HUDEP-2 (cell line): ENCODE results near the gene AHRR.
A peak's percentile ranks its signal among the peaks of the same experiment; 100 is the strongest.

ENCODE experiments used
- DNase-seq, 76 experiments: peaks; one replicate each; lab custom pipeline; 2025; ENCODE audit not compliant: unreplicated experiment in 76 of 76; lab: John Stamatoyannopoulos, UW

The AHRR gene

GRCh38 chr5:344668-345067, 23.2 kb downstream of the AHRR start:
- DNase-seq, result no peak

- DNase-seq, result no peak
These were observed 24.1 kb downstream of the AHRR start for GRCh38 chr5:345404-346195.

DNA sequence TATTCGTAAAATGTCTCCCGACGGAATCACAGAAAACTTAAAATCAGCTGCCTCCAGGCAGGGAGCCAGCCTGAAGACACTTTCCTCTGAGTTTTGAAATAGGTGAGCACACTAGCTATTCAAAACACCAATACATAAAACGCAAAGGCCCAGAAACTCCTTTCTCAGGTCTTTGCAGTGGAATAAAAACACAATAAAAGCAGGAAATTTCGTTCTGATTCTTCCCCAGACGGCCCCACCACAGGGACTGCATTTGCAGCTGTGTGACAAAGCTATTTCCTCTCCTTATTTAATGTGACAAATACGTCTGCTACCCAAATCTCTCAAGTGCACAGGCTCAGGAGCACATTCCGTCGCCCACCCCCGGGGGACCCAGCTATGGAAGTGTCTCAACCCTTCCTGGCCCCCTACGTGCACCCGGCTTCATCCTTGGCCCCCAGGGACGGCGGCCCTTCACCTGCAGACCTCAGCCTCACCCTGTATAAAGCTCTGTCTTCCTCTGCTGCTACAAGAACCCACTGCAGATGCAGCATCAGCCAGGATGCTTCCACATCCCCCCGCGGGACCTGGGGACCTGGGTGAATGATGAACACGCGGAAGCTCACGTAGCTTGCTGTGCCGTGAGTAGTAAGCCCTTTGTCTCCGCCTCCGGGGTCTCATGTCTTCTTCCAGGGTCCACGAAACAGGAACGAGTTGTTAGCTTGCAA, 24.9 kb downstream of the AHRR start:
- DNase-seq, result no peak

- no peak for DNase-seq
These were observed 26.3 kb downstream of the AHRR start for GRCh38 chr5:347712-348284.

DNA sequence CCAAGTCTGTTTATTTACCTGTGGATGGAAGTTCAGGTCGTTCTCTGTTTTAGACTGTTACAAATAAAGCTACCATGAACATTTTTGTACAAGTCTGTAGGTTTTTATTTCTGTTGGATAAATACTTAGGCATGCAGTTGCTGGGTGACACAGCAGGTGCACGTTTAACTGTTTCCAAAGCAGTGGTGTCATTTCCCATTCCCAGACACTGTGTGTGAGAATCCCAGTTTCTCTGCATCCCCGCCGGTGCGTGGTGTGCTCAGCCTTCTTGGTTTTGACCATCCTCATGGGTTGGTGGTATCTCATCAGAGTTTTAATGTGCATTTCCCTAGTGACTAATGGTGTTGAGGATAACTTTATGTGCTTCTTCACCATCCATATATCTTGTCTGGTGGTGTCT, 27.2 kb downstream of the AHRR start:
- DNase-seq, result no peak

GRCh38 chr5:350355-350754, 28.8 kb downstream of the AHRR start:
- DNase-seq, result peak in 2 of 76 experiments; percentile 12 to 27

DNA sequence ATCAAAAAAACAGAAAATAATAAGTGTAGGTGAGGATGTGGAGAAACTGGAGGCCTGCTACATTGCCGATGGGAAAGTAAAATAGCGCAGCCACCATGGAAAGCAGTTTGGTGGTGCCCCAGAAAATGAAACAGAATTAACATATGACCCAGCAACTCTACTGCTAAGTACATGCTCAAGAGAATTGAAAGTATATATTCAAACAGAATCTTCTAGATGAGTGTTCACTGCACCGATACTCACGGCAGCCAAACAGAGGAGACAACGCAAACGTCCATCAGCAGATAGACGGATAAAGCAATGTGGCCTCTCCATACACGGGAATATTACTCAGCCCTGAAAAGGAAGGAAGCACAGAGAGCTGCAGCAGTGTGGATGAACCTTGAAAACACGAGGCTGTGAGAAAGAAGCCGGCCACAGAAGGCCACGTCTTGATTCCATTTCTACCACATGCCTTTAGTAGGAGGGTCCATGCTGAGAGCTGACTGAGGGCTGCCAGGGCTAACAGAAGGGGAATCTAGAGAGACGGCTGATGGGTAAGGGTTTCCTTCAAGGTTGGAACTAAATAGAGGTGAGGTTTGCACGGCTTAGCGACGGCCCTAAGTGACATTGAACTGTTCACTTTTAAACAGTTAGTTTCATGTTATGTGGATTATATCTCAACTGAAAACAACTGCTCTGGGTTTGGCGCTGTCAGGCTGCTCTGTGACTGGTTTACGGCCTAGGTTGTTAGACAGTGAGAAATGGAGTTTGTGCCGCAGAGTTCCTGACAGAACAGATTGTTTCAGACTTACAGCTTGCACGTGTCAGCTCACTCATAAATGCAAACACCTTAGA, 29.8 kb downstream of the AHRR start:
- no peak for DNase-seq

DNA sequence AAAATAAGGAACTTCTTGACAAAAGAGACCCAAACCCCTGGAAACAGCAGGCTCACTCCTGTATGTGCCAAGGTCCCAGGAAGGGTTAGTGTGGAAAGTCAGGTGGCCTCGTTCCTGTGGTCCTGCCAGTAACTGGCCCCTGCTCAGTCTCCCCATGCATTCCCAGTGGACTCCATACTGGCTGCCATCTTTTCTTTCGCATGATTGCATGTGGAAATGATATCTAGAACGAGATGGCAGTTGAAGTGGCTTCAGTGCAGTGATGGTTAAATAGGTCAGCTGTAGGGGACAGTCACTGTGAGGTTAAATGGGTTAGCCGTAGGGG, 30.4 kb downstream of the AHRR start:
- DNase-seq, result no peak

DNA sequence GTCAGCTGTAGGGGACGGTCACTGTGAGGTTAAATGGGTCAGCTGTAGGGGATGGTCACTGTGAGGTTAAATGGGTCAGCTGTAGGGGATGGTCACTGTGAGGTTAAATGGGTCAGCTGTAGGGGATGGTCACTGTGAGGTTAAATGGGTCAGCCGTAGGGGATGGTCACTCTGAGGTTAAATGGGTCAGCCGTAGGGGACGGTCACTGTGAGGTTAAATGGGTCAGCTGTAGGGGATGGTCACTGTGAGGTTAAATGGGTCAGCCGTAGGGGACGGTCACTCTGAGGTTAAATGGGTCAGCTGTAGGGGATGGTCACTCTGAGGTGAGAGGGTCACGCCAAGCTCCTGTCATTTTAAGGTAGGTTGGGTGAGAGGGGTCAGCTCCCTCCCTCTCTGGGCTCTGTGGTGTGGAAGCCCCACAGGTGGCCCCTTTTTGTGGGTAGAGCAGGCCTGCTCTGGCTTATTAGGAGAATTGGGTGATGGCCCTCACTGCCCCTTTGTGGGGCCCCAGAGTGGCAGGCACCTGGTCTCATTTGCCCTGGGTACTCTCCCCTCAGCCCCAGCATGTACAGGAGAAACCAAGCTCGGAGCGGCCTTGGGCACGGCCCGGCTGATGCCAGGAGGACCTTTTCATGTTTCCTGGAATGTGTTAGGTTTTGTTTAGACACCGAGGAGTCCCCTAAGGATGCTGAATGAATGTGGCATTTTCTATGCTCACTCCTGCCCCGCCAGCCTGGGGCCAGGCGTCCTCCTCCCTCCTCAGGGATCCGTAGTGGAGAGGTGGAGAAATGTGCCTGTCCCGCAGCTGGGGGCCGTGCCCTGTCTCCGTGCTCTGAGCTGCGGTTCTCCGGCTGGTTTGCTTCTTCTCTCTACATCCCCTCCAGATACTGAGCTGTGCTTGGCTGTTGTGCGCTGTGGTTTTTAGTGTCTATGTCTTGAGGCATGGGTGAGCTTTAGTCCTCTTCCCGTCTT, 31.4 kb downstream of the AHRR start:
- no peak for DNase-seq

DNA sequence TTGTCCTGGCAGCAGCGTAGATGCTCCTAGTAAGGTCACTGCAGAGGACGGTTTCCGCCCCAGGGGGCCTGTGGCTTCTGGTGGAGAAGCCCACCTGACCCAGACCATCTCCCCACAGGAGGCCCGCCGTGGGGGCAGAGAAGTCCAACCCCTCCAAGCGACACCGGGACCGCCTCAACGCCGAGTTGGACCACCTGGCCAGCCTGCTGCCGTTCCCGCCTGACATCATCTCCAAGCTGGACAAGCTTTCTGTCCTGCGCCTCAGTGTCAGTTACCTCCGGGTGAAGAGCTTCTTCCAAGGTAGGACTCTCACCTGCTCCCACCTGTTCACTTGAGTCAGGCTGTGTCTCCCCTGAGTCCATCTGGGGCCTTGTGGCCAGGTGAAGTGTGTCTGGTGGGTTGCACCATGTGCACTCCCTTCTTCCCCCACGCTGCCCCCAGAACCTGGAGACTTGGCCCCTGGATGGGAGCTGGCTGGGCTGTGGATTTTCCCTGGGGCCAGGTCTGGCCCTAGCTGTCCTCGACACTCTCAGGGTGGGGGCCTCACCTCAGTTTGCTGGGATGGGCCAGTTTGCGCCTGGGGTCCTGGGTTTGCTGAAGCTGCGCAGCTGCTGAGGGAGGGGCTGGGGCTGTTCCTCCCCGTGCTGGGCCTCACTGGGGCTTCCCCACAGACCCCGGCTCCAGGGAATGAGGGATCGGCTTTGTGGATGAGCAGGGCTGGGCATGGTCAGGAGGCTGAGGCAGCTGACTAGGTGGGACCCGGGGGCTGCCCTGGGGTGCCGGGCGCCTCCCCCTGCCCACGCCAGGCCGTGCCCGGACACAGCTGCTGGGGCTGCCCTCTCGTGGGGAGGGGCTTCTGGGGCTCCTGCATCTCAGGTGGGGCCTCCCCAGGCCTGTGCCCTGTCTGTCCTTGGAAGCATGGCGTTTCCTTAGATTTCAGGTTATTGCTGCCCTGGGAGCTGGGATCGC, 32.4 kb downstream of the AHRR start:
- no peak for DNase-seq

GRCh38 chr5:354581-355378, 33.3 kb downstream of the AHRR start:
- DNase-seq, result no peak

- DNase-seq, result no peak
These were observed 33.9 kb downstream of the AHRR start for GRCh38 chr5:355379-355935.

- no peak for DNase-seq
These were observed 34.4 kb downstream of the AHRR start for GRCh38 chr5:355958-356357.

DNA sequence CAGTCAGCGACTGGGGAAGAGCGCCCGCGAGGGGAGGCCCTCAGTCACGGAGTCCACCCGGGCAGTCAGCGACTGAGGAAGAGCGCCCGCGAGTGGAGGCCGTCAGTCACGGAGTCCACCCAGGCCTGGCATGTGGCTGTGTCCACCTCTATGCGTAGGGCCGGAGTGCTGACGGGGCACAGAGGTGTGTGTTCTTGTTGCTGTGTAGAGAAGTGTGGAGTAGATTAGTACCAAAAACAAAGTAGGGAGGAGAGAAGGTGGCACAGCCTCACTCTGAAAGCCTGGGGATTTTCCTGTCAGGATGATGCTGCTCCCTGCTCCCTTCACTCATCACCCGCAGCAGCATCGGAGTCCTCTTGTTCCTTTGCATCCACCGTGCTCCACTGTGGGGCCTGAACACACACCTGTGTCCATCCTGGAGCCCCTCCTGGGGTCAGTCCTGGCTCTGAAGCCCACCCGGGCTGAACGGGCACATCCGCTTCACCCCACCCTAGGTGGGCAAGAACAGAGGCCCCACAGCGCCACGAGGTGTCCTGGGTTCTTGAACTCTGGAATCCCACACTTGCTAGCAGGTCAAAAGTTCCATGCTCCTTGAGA, 37.9 kb downstream of the AHRR start:
- DNase-seq, result no peak

DNA sequence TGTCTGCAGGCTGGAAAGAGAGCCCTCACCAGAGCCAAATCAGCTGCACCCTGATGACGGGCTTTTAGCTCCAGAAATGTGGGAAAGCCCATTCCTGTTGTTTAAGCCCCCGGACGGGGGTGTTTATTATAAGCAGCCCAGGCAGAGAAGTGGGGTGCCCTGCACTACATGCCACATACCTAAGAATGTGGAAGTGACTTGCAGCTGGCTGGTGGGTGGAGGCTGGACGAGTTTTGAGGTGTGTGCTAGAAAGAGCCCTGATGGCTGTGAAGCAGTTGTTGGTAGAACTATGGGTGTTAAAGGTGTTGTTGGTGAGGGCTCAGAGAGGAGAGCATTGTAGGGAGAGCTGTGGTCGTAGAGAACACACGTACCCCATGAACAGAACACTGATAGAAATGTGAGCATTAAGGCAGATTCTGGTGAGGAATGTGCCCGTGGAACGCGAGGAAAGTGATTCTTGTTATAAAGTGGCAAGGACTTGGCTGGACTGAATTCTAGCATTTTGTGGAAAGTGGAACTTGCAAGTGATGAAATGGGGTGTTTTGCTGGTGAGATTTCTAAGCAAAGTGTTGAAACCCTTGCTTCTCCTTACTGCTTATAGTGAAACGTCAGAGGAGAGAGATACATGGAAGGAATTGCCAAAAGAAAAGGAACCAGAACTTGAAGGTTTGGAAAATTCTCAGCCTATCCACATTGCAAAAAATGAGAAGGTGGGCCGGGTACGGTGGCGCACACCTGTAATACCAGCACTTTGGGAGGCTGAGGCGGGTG, 38.9 kb downstream of the AHRR start:
- no peak for DNase-seq

DNA sequence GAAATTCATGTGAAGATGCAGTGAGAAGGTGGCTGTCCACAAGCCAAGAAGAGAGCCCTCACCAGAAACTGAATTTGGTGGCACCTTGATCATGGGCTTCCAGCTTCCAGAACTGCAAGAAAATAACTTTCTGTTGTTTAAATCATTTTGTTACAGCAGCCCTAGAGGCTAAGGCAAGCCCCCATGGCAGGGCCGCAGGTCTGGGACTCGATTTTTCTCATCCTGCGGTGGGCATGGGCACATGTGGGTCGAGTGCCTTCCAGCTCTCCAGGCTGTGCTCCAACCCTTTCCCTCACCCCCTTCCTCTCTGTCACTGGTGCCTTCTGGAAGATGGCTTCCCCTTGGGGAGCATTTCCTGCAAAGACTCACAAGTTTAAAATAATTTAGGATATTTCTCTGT, 40.7 kb downstream of the AHRR start:
- no peak for DNase-seq
